Testis (tissue), 3 donors: Measurements from ENCODE around the gene ELMO3. TPM values are rescaled to one million over a fixed set of nuclear protein-coding genes. Genes with fewer than 3 reads are reported as not detected.

ENCODE experiments used
- DNase-seq: peaks from one replicate; pipeline ENCODE4 v3.0.0-alpha.2; 2019
- H3K27ac ChIP-seq, 2 donors: fragments of 200-600 bp; sonication (generic); one replicate each; pipeline ENCODE4 v1.5.1; 2019
- H3K27me3 ChIP-seq: fragments of 200-600 bp; sonication (generic); one replicate; pipeline ENCODE4 v1.5.1; 2019
- H3K36me3 ChIP-seq: fragments of 200-600 bp; sonication (generic); one replicate; pipeline ENCODE4 v1.5.1; 2017; ENCODE audit warnings: low read depth; ENCODE audit errors: missing control alignments
- H3K4me1 ChIP-seq: fragments of 200-600 bp; sonication (generic); one replicate; pipeline ENCODE4 v1.5.1; 2019
- H3K4me3 ChIP-seq, 2 donors: fragments of 200-600 bp; sonication (generic); one replicate each; pipeline ENCODE4 v1.5.1; 2017 to 2019
- H3K9me3 ChIP-seq: fragments of 200-600 bp; sonication (generic); one replicate; pipeline ENCODE4 v1.5.1; 2017
- POLR2A ChIP-seq: fragments of 450-650 bp; IDR thresholded peaks from one replicate; pipeline ENCODE4 v1.6.1; 2017; ENCODE audit warnings: antibody characterized with exemption, mild to moderate bottlenecking, moderate library complexity
- WGBS, 2 donors: methylation state at CpG; one replicate each; pipeline ENCODE4 v1.1.5; 2018; 5-methylcytosine and 5-hydroxymethylcytosine counted together
- intact Hi-C: fragments of 100-400 bp; cut with DNase I; formaldehyde crosslinking; loops from one replicate; pipeline ENCODE4 v1.15.1; 2023; ENCODE audit warnings: low total_unique reads
- polyA plus RNA-seq: library from polyadenylated mRNA; stranded (reverse); fragments of 350-450 nt; fragmentation: Illumina TruSeq; extraction: RNeasy Lipid Tissue Mini Kit (QIAGEN cat#74804); gene quantifications from one replicate; pipeline ENCODE4 v1.2.3, GENCODE V29; 2014; ENCODE audit warnings: low read depth, low replicate concordance; ENCODE audit not compliant: insufficient read depth
- total RNA-seq, 2 donors: library from RNA; depleted of rRNA; stranded (reverse); fragments of >200 nt; gene quantifications; one replicate each; pipeline ENCODE4 v1.2.3, GENCODE V29; 2016
- TF ChIP-seq, protein P1 (sequence below), 3 experiments: fragments of 450-650 bp in 2 of 3; fragments of 200-600 bp in 1 of 3; sonication (generic) in 1 of 3; IDR thresholded peaks; one replicate each; pipeline ENCODE4 v1.5.1; 2016 to 2019; ENCODE audit warnings: antibody characterized with exemption in 3 of 3, mild to moderate bottlenecking in 2 of 3, moderate library complexity in 1 of 3

The ELMO3 gene
- total and polyA plus RNA-seq, 3 donors from 2014 or later = 9.3 to 22.2 (median 10.5) TPM

DNA sequence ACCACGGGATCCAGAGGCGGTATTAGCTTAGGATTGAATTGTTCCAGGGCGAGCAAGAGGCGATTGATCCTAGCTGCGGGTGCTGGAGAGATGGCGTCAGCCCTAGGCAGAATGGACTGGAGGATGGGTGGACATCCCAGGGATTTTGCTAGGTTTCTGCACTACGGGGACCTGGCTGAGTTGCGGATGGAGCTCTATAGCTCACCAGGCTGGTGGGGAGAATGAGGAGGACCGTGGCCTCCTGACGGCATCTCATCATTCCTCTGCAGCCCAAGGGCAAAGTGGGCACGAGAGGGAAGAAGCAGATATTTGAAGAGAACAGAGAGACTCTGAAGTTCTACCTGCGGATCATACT, 28.6 kb downstream of the ELMO3 start:
- WGBS, 2 donors = 7 to 15% methylated on average over 12 of the region's 12 CpGs
- peak overlapping the region; percentile 93 to 97 for H3K4me3 ChIP-seq
- H3K9me3 ChIP-seq = no peaks in the 10 kb centered on the region
- TF ChIP-seq, protein P1, sequence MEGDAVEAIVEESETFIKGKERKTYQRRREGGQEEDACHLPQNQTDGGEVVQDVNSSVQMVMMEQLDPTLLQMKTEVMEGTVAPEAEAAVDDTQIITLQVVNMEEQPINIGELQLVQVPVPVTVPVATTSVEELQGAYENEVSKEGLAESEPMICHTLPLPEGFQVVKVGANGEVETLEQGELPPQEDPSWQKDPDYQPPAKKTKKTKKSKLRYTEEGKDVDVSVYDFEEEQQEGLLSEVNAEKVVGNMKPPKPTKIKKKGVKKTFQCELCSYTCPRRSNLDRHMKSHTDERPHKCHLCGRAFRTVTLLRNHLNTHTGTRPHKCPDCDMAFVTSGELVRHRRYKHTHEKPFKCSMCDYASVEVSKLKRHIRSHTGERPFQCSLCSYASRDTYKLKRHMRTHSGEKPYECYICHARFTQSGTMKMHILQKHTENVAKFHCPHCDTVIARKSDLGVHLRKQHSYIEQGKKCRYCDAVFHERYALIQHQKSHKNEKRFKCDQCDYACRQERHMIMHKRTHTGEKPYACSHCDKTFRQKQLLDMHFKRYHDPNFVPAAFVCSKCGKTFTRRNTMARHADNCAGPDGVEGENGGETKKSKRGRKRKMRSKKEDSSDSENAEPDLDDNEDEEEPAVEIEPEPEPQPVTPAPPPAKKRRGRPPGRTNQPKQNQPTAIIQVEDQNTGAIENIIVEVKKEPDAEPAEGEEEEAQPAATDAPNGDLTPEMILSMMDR (IDR thresholded peaks at IDR 0.05) = no peak
- no peak for TF ChIP-seq POLR2A
- intact Hi-C loops = no loop called here
- H3K27ac ChIP-seq = peak overlapping the region in 1 of 2 donors; percentile 53
- no peak for DNase-seq
- no peaks in the 10 kb centered on the region for H3K36me3 ChIP-seq
- peaks cover 11% of the 10 kb centered on the region for H3K4me1 ChIP-seq
- H3K27me3 ChIP-seq = no peaks in the 10 kb centered on the region

DNA sequence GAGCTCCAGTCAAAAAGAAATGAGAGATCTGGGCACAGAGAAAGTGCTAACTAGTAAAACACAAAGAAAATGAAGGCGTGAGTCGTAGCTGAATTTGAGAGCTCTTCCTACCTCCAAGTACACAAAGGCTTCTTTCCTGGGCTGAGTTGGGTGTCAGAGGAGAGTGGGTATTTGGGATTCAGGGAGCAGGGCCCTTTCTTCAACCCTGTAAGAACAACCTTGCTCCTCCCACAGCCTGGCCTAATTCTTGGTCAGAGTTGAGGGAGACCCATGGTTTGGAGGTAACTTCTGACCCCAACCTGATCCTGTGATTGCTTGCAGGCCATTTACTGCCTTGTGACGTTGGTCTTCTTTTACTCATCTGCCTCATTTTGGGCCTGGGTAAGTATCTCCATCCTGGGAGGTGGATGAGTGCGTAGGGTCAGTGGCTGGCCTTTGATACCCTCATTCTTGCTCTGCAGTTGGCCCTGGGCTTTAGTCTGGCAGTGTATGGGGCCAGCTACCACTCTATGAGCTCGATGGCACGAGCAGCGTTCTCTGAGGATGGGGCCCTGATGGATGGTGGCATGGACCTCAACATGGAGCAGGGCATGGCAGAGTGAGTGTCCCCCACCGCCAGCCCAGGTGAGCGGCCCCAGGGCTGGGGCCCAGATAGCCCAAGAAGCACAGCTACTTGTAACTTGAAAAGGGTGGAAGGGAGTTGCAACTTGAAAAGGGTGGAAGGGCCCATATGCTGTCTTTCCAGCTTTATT, 29.3 kb downstream of the ELMO3 start:
- DNase-seq = no peak
- intact Hi-C loops = no loop called here
- 71 to 83% methylated on average over 9 of the region's 9 CpGs for whole genome bisulfite sequencing, 2 donors
- Histone ChIP-seq H3K9me3 (no peaks in the 10 kb centered on the region), H3K36me3 (no peaks in the 10 kb centered on the region), H3K4me1 (peaks cover 11% of the 10 kb centered on the region), H3K27ac (no peak overlapping the region), H3K4me3 (no peak overlapping the region), H3K27me3 (no peaks in the 10 kb centered on the region)
- TF ChIP-seq POLR2A = no peak
- TF ChIP-seq, protein P1 (IDR thresholded peaks at IDR 0.05) = no peak

DNA sequence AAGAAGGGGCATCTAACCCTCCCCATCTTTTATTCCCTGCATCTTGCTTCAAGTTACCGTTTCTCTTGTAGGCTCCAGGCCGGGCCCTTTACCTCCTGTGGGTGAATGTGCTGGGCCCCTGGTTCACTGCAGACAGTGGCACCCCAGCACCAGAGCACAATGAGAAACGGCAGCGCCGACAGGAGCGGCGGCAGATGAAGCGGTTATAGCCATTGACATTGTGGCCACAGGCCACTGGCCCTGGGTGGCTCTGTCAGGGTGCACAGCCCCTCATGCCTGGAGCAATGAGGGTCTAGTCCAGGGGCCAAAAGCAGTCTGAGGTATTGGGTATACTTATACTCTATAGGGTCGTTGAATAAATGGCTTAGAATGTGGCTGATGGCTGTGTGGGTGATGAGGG, 30.0 kb downstream of the ELMO3 start:
- Histone ChIP-seq H3K4me1 (peaks cover 11% of the 10 kb centered on the region), H3K4me3 (no peak overlapping the region), H3K9me3 (no peaks in the 10 kb centered on the region), H3K36me3 (no peaks in the 10 kb centered on the region), H3K27ac (no peak overlapping the region), H3K27me3 (no peaks in the 10 kb centered on the region)
- 69 to 80% methylated on average over 3 to 9 of the region's 9 CpGs for WGBS, 2 donors
- DNase-seq = no peak
- TF ChIP-seq, protein P1 (IDR thresholded peaks at IDR 0.05) = no peak
- intact Hi-C loops = no loop called here

DNA sequence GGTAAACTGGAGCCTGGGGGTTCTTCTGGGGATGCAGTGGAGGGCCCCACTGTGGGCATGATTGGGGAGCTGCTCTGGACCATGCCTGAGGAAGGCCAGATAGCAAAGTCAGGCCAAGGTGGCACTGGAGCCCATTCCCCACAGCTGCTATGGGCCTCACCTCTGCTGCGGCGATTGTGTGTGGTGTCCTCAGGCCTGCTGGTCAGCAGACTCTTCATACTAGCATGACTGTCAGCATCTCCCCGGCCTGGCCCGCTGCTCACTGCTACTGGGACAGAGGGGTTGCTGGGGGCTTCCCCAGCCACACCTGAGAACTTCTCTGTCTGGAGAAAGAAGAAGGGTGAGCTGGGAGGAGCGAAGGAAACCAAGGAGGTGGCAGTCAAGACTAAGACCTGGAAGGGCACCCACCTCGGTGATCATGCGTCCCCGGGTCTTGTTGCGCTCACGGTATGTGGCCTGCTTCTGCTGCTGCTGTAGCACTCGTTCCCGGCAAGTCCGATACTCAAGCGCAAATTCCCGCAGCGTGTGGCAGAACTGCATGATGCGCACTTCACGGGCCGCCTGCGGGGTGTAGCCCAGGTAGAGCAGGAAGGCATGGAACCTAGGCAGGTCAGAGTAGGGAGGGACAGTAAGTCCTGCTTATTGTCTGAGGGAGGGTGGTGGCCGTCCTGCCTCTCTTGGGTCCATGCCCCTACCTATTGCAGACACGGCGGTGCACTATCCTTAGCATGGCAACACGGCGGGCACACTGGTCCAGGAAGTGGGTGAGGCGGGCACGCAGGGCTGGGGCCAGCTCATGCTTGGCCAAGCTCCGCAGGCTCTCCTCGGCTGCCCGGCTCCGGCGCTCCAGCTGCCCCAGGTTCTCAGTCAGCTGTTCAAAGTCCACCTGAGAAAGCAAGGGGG, 31.2 kb downstream of the ELMO3 start:
- whole genome bisulfite sequencing, 2 donors = 90 to 95% methylated on average over 20 to 32 of the region's 32 CpGs
- Histone ChIP-seq H3K27ac (no peak overlapping the region), H3K27me3 (no peaks in the 10 kb centered on the region), H3K4me3 (no peak overlapping the region), H3K36me3 (no peaks in the 10 kb centered on the region), H3K9me3 (no peaks in the 10 kb centered on the region), H3K4me1 (peaks cover 11% of the 10 kb centered on the region)
- TF ChIP-seq, protein P1 (IDR thresholded peaks at IDR 0.05) = no peak
- no peak for TF ChIP-seq POLR2A
- no peak for DNase-seq
- intact Hi-C loops = no loop called here
